ENCODE measurements around the gene UPB1.

- TF ChIP-seq REST (IDR thresholded peaks at IDR 0.05; ENCODE audit: low read depth) (no peak), EP300 (IDR thresholded peaks at IDR 0.05; ENCODE audit: borderline replicate concordance) (no peak), CREB1 (IDR thresholded peaks at IDR 0.05; ENCODE audit: low read depth) (no peak), TAF1 (IDR thresholded peaks at IDR 0.05; ENCODE audit: low read depth) (no peak), RAD21 (IDR thresholded peaks at IDR 0.05; ENCODE audit: low read depth) (no peak), YY1 (IDR thresholded peaks at IDR 0.05; ENCODE audit: low read depth) (no peak), CEBPB (IDR thresholded peaks at IDR 0.05) (no peak), NFIC (IDR thresholded peaks at IDR 0.05) (no peak), FOXM1 (IDR thresholded peaks at IDR 0.05; ENCODE audit: borderline replicate concordance, low read depth) (no peak), MAX (IDR thresholded peaks at IDR 0.05) (no peak), ZBTB7A (IDR thresholded peaks at IDR 0.05; ENCODE audit: low read depth) (no peak)
These were observed 8.8 kb downstream of the UPB1 start for GRCh38 chr22:24503843-24504338.

Data from Ishikawa (cell line).